HG02763 (cell line): Measurements from ENCODE around the gene MTAP.

Experiments used
- ATAC-seq: cut with Tn5 transposase; IDR thresholded peaks from one replicate; pipeline ENCODE4 v1.9.1; 2021; ENCODE audit warnings: mild to moderate bottlenecking, moderate library complexity; ENCODE audit not compliant: unreplicated experiment

Gene MTAP

GRCh38 chr9:21804331-21804730 lies 1.9 kb downstream of the MTAP start:
- no peak for ATAC-seq

DNA sequence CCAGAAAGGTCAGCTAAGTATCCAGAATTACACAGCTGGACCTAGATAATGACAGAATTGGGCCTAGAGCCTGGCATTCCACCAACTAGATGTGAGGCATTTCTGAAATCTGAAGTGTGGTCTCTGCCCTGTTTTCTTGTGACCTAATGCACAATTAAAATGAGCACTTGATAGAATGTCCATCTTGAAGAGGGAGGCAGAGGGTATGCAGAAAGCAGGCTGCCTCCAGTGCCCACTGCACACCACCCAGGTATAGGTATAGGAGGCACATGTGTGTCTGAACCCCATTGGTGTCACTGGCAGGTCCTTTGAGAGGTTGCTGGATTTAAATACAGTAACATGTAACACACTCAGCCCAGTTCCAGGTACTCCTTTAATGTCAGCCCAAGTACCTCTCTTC lies 2.4 kb downstream of the MTAP start:
- no peak for ATAC-seq

DNA sequence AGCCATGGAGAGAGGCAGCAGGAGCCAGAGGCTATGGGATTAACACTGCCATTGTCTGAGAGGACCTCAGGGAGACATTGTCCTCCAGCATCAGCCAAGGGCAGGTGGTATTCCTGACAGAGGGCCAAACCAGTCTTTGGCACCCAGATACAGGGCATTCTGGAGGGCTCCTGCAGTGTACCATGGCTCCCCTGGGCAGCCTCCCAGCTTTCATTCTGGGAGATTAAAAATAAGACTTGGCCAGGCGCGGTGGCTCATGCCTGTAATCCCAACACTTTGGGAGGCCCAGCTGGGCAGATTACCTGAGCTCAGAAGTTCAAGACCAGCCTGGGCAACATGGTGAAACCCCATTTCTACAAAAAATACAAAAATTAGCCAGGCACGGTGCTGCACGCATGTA lies 4.2 kb downstream of the MTAP start:
- ATAC-seq, result no peak

GRCh38 chr9:21810388-21810787 lies 8.0 kb downstream of the MTAP start:
- ATAC-seq, result no peak

GRCh38 chr9:21810881-21811280 lies 8.4 kb downstream of the MTAP start:
- no peak for ATAC-seq

DNA sequence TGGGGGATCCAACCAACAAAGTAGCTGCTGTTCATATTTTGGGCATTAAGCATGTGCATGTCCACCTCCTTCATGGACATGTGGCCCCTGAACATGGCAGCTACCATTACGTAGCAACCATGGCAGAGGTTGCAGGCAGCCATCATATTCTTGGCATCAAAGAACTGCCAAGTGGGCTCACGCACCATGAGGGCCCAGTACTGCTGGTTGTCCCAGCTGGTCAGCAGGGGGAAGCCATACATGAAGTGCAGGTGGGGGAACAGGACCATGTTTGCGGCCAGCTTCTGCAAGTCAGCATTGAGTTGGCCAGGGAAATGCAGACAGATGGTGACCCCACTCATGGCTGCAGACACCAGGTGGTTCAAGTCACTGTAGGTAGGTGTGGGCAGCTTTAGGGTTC lies 9.5 kb downstream of the MTAP start:
- ATAC-seq, result no peak

GRCh38 chr9:21812415-21812814 lies 10.0 kb downstream of the MTAP start:
- no peak for ATAC-seq

- ATAC-seq, result peak; percentile 58
Measured at GRCh38 chr9:21812946-21813568, 10.6 kb downstream of the MTAP start.

DNA sequence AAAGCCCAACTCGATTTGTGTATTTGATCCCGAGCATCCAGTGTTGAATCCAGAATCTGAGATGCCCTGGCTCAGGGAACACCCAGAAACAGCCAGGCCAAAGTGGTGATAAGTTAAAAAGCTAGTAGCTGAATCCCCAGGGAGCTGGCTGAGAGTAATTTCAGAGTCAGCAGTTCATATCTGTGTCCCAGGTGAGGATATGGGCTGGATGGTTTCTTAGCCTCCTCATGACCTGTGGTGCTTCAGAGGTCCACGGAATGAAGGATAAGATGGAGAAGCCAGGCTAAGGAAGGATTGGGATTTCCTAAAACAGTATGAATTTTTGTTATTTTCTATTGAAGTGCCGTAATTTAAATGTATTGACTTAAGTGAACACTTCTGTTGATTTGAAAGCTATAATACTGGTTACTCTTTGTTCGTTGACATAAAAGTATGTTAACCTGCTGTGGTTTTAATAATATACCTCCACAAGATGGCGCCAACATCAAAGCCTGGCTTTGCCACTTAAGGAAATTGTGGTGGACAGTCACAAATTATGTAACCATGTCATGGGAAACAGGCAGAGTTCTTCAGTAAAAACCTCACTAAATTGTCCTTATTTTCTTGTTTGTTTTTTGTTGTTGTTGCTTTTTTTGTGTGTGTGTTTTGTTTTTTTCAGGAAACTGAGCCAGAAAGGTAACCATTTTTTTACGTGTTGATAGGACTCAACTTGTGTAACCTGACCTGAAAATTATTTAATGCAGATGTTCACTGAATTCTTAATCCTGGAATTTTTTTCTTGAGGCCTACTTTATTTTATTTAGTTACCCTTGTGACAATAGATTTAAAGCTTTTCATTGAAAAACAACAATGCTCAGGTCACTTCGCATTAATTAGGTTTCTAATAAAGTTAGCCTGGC lies 11.4 kb downstream of the MTAP start:
- ATAC-seq, result no peak

- ATAC-seq, result no peak
Measured at GRCh38 chr9:21815643-21816042, 13.2 kb downstream of the MTAP start.

GRCh38 chr9:21817176-21817575 lies 14.7 kb downstream of the MTAP start:
- ATAC-seq, result no peak

- no peak for ATAC-seq
Measured at GRCh38 chr9:21825637-21826036, 23.2 kb downstream of the MTAP start.

DNA sequence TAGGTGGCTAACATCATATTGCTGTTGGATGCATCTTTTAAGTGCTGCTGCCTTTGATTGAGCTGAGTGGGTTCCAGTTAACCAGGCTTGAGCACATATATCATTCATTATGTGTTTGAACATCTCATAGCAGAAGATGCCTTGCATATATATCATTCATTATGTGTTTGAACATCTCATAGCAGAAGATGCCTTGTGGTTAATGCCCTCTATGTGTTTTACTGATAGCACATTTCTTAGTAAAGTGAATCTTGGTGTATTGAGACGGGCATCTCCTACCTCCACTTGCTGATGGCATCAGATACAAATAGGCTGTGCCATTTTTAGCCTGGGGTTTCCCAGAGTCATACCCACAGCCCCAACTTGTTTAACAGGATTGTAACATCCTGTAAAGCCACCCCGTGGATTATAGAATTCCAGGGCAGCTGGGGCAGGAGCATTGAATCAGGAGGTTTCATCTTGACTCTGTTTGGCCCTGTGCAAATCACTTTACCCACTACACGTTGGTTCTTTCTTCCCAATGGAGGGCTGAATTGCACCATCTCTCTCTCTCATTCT lies 26.5 kb downstream of the MTAP start:
- no peak for ATAC-seq

- ATAC-seq, result no peak
Measured at GRCh38 chr9:21830589-21830988, 28.2 kb downstream of the MTAP start.

DNA sequence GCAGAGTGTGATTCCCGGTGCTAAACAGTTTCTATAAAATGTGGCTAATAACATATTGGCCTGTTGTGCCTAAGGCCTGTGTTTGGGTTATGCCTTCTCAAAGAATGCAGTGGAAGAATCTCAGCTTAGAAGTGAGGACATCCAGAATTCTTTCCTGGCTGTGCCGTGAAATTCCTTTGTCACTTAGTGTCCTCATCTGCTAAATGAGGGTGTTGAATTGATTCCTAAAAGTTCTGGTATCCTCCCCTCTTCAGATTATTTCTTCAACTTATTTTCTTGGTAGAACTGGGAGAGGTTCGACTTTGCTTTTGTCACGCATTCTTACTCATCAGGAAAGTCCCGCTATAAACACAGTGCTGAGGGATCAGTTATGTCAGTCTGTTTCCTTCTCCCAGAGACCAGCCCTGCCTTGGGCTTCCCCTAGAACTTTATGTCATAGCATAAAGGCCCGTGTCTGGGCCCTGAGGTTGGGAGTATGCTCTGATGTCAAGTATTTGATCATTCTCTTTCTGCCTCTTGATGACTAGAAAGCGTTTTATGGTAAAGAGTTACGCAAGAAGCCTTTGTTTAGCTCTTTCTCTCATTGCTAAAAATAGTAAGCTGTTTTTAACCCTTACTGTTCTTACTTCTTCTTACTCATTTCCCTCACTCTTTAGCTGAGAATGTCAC lies 29.5 kb downstream of the MTAP start:
- ATAC-seq, result peak; percentile 59

DNA sequence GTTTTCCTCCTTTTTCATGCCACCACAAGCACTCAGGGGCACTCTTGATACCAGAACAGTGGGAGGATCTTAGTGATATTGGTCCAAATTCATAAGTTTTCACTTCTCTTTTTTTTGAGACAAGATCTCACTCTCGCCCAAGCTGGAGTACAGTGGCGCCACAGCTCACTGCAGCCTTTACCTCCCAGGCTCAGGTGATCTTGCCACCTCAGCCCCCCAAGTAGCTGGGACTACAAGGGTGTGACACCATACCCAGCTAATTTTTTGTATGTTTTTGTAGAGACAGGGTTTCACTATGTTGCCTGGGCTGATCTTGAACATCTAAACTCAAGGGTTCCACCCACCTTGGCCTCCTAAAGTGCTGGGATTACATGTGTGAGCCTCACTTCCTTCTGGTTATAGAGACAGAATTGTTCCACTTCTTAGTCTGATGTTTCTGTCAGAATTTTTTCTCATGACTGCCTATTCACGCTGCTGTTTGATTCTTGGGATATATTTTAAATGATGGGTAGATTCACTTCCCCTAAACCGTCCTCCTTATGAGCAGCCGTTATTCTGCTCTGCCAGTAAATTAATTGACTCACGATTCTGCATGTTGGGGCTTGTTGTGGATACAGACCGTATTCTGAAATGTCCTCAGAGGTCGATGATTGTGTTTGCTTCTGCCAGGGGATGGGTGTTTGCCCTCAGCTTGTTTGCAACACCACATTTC lies 30.8 kb downstream of the MTAP start:
- ATAC-seq, result peak; percentile 74

- no peak for ATAC-seq
Measured at GRCh38 chr9:21835121-21835520, 32.7 kb downstream of the MTAP start.

DNA sequence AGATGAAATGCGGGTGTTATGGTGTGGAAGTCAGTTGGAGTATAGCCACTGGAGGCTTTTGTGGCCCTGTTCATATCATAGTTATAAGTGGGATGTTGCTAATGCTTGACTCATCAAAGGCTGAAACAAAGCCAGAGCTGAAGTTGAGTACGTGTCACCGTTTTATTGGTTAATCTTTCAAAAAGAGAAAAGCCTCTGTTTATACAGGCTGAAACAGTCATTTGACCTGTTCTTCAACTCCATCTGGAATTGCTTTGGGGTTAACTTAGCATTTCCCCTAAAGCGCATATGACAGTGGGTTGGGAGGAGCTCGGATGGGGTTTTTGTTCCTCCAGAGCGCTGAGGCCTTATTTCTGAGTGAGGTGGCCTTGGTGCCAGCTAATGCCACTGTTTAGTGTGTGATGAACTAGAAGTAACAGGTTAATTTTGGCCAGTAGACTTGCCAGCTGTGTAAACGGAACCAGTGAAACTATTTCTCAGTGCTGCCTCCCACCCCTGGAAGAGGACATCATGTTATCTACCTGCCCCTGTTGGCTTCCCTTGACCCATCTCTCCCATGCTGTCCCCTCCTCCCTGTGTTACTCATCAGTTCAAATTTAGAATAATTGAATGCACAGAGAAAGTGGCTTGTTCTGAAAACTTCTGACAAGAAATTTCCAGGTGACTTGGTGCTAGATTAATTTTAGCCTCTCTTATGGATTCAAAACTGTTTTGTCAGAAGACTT lies 34.2 kb downstream of the MTAP start:
- no peak for ATAC-seq

- ATAC-seq, result no peak
Measured at GRCh38 chr9:21837501-21837900, 35.1 kb downstream of the MTAP start.

- ATAC-seq, result no peak
Measured at GRCh38 chr9:21840647-21841046, 38.2 kb downstream of the MTAP start.
